SK-N-SH treated with all-trans-retinoic acid at 6 μM for 48 hours (cell line): ENCODE results near the gene RREB1.

Source experiments
- ATAC-seq: fragments of 200-7000 bp; cut with Tn5 transposase; 3 replicates; pipeline ENCODE4 v1.9.1; 2020; ENCODE audit warnings: mild to moderate bottlenecking, moderate library complexity
- BACH2 ChIP-seq: fragments of 250-450 bp; sonication (Bioruptor Pico); IDR thresholded peaks from 2 replicates; pipeline ENCODE4 v1.9.0; 2021; ENCODE audit warnings: mild to moderate bottlenecking, borderline replicate concordance
- CREB5 ChIP-seq: fragments of 250-450 bp; sonication (Bioruptor Pico); IDR thresholded peaks from 2 replicates; pipeline ENCODE4 v1.5.1; 2020; ENCODE audit warnings: low read depth, mild to moderate bottlenecking, moderate library complexity
- CSDC2 ChIP-seq: fragments of 250-450 bp; sonication (Bioruptor Pico); IDR thresholded peaks from 2 replicates; pipeline ENCODE4 v1.5.0; 2020; ENCODE audit warnings: mild to moderate bottlenecking, moderate library complexity
- CSRNP3 ChIP-seq: fragments of 250-450 bp; sonication (Bioruptor Pico); IDR thresholded peaks from 2 replicates; pipeline ENCODE4 v1.5.1; 2021; ENCODE audit warnings: mild to moderate bottlenecking, moderate library complexity
- ESRRG ChIP-seq: fragments of 250-450 bp; sonication (Bioruptor Pico); IDR thresholded peaks from 2 replicates; pipeline ENCODE4 v1.6.1; 2021; ENCODE audit warnings: mild to moderate bottlenecking
- GLIS3 ChIP-seq: fragments of 250-450 bp; sonication (Bioruptor Pico); IDR thresholded peaks from 2 replicates; pipeline ENCODE4 v1.5.0; 2020; ENCODE audit warnings: mild to moderate bottlenecking, moderate library complexity
- ISL1 ChIP-seq: fragments of 250-450 bp; sonication (Bioruptor Pico); IDR thresholded peaks from 2 replicates; pipeline ENCODE4 v2.1.2; 2022; ENCODE audit warnings: mild to moderate bottlenecking, moderate library complexity
- OSR1 ChIP-seq: fragments of 250-450 bp; sonication (Bioruptor Pico); IDR thresholded peaks from 2 replicates; pipeline ENCODE4 v1.8.0; 2022; ENCODE audit warnings: moderate library complexity, mild to moderate bottlenecking, inconsistent platforms
- POU6F1 ChIP-seq: fragments of 250-450 bp; sonication (Bioruptor Pico); IDR thresholded peaks from 2 replicates; pipeline ENCODE4 v1.8.0; 2021; ENCODE audit warnings: low read depth, mild to moderate bottlenecking, moderate library complexity, borderline replicate concordance
- PPARA ChIP-seq: fragments of 250-450 bp; sonication (Bioruptor Pico); IDR thresholded peaks from 2 replicates; pipeline ENCODE4 v1.5.0; 2020; ENCODE audit warnings: mild to moderate bottlenecking, borderline replicate concordance
- RARB ChIP-seq: fragments of 250-450 bp; sonication (Bioruptor Pico); IDR thresholded peaks from 2 replicates; pipeline ENCODE4 v1.8.0; 2021; ENCODE audit warnings: mild to moderate bottlenecking, moderate library complexity
- TCF4 ChIP-seq: fragments of 250-450 bp; sonication (Bioruptor Pico); IDR thresholded peaks from 2 replicates; pipeline ENCODE4 v1.8.0; 2021; ENCODE audit warnings: mild to moderate bottlenecking, moderate library complexity, borderline replicate concordance
- TOX ChIP-seq: fragments of 250-450 bp; sonication (Bioruptor Pico); IDR thresholded peaks from 2 replicates; pipeline ENCODE4 v1.8.0; 2021; ENCODE audit warnings: mild to moderate bottlenecking, moderate library complexity, borderline replicate concordance
- ZC3H10 ChIP-seq: fragments of 250-450 bp; sonication (Bioruptor Pico); IDR thresholded peaks from 2 replicates; pipeline ENCODE4 v1.5.1; 2021; ENCODE audit warnings: mild to moderate bottlenecking, moderate library complexity
- ZFP3 ChIP-seq: fragments of 250-450 bp; sonication (Bioruptor Pico); IDR thresholded peaks from 2 replicates; pipeline ENCODE4 v1.5.0; 2020; ENCODE audit warnings: mild to moderate bottlenecking, moderate library complexity
- ZFP30 ChIP-seq: fragments of 450-650 bp; formaldehyde crosslinking; IDR thresholded peaks from 2 replicates; pipeline ENCODE4 v1.5.0; 2022; ENCODE audit warnings: mild to moderate bottlenecking, moderate library complexity
- ZNF565 ChIP-seq: fragments of 450-650 bp; formaldehyde crosslinking; conservative IDR thresholded peaks from 2 replicates; pipeline ENCODE4 v1.5.0; 2020; ENCODE audit warnings: low read depth, mild to moderate bottlenecking, moderate library complexity
- ZNF70 ChIP-seq: fragments of 450-650 bp; formaldehyde crosslinking; IDR thresholded peaks from 2 replicates; pipeline ENCODE4 v1.5.0; 2020; ENCODE audit warnings: mild to moderate bottlenecking, moderate library complexity
- ZNF8 ChIP-seq: fragments of 450-650 bp; formaldehyde crosslinking; IDR thresholded peaks from 2 replicates; pipeline ENCODE4 v1.5.0; 2020; ENCODE audit warnings: mild to moderate bottlenecking, moderate library complexity
- TF ChIP-seq, protein P1 (sequence below): fragments of 250-450 bp; sonication (Bioruptor Pico); IDR thresholded peaks from 2 replicates; pipeline ENCODE4 v1.5.0; 2020; ENCODE audit warnings: mild to moderate bottlenecking, moderate library complexity

The RREB1 gene

DNA sequence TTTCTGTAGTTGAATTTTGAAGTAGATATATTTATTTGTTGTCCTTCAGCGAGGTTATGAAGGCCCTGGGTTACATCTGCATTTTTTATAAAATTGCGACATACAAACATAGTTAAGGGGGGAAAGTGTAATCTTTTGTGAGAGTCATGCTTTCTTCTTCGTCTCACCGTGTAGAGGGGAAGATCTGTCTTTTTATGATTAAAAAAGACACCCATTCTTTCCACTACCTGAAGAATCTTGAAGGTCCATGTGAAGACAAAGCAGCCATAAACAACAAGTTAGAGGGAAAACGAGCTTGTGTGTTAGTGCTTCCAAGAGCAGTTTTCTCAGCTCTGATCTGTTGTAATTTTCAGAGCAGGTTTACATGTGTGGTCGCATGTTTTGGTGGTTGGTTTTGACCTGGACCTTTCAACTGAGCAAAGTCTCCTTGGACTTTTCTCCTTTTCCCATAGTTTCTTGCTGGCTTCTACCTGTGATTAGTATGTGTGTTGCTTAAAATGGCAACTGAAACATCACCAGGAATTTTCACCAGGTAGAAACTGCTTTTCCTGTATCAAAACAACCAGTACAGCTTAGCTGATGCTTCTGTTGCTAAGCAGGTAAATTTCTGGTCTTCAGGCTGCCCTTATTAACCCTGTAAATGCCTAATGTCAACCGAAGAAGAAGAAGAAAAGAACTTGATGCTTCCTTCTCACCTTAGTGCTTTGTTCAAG lies 37.3 kb downstream of the RREB1 start:
- no peak for TF ChIP-seq PPARA (CRISPR knock-in tag)
- TF ChIP-seq GLIS3 (CRISPR knock-in tag): no peak
- no peak for TF ChIP-seq ZC3H10 (CRISPR knock-in tag)
- no peak for TF ChIP-seq ZNF565
- no peak for TF ChIP-seq TOX (CRISPR knock-in tag)
- no peak for TF ChIP-seq ZFP3
- TF ChIP-seq ZNF8: no peak
- no peak for TF ChIP-seq ZFP30 (CRISPR knock-in tag)
- TF ChIP-seq ZNF70 (CRISPR knock-in tag): no peak
- no peak for TF ChIP-seq RARB
- TF ChIP-seq ESRRG: no peak
- TF ChIP-seq OSR1 (CRISPR knock-in tag): no peak
- TF ChIP-seq BACH2 (CRISPR knock-in tag): no peak
- TF ChIP-seq ISL1 (CRISPR knock-in tag): no peak
- TF ChIP-seq, protein P1, sequence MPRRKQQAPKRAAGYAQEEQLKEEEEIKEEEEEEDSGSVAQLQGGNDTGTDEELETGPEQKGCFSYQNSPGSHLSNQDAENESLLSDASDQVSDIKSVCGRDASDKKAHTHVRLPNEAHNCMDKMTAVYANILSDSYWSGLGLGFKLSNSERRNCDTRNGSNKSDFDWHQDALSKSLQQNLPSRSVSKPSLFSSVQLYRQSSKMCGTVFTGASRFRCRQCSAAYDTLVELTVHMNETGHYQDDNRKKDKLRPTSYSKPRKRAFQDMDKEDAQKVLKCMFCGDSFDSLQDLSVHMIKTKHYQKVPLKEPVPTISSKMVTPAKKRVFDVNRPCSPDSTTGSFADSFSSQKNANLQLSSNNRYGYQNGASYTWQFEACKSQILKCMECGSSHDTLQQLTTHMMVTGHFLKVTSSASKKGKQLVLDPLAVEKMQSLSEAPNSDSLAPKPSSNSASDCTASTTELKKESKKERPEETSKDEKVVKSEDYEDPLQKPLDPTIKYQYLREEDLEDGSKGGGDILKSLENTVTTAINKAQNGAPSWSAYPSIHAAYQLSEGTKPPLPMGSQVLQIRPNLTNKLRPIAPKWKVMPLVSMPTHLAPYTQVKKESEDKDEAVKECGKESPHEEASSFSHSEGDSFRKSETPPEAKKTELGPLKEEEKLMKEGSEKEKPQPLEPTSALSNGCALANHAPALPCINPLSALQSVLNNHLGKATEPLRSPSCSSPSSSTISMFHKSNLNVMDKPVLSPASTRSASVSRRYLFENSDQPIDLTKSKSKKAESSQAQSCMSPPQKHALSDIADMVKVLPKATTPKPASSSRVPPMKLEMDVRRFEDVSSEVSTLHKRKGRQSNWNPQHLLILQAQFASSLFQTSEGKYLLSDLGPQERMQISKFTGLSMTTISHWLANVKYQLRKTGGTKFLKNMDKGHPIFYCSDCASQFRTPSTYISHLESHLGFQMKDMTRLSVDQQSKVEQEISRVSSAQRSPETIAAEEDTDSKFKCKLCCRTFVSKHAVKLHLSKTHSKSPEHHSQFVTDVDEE (CRISPR knock-in tag): no peak
- TF ChIP-seq CSDC2 (CRISPR knock-in tag): no peak
- TF ChIP-seq CREB5 (CRISPR knock-in tag): no peak
- no peak for TF ChIP-seq TCF4
- no peak for TF ChIP-seq CSRNP3 (CRISPR knock-in tag)
- no peak for ATAC-seq

DNA sequence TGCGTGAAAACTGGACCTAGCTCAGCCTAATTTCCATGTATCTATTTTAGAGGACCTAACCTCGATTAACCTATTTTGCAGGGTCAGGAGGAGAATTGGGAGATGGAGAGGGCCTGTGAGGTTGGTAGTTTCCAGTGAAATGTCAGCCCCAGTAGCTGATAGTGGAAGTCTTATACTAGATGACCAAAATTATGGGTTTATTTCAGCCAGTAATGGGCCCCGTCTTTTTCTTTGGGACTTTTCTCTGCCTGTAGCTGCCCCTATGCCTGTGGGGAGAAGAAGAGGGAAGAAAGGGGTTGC lies 37.8 kb downstream of the RREB1 start:
- no peak for ATAC-seq

More for the DNA sequence above, 37.8 kb downstream of the RREB1 start:
- TF ChIP-seq, protein P1 (CRISPR knock-in tag): no peak
- TF ChIP-seq POU6F1 (CRISPR knock-in tag): no peak
- TF ChIP-seq PPARA (CRISPR knock-in tag): no peak
- TF ChIP-seq TOX (CRISPR knock-in tag): no peak
- TF ChIP-seq, all 23 proteins: peak for 0
